ENCODE results near the gene FBLN5. TPM values are rescaled to one million over a fixed set of nuclear protein-coding genes. Genes with fewer than 3 reads are reported as not detected.

Gene FBLN5
- total and polyA plus RNA-seq, 9 donors, result 39.2 to 353 (median 137) TPM

GRCh38 chr14:91977884-91978283, 30.4 kb upstream of the FBLN5 start:
- Histone ChIP-seq H3K27me3 (no peaks in the 10 kb centered on the region), H3K4me3 (no peak overlapping the region), H3K36me3 (no peaks in the 10 kb centered on the region), H3K27ac (no peak overlapping the region), H3K9me3 (no peaks in the 10 kb centered on the region), H3K4me1 (ENCODE audit: insufficient read depth) (no peaks in the 10 kb centered on the region)
- DNase-seq, result no peak
- TF ChIP-seq POLR2A (IDR thresholded peaks at IDR 0.05), result no peak
- TF ChIP-seq, protein P1, sequence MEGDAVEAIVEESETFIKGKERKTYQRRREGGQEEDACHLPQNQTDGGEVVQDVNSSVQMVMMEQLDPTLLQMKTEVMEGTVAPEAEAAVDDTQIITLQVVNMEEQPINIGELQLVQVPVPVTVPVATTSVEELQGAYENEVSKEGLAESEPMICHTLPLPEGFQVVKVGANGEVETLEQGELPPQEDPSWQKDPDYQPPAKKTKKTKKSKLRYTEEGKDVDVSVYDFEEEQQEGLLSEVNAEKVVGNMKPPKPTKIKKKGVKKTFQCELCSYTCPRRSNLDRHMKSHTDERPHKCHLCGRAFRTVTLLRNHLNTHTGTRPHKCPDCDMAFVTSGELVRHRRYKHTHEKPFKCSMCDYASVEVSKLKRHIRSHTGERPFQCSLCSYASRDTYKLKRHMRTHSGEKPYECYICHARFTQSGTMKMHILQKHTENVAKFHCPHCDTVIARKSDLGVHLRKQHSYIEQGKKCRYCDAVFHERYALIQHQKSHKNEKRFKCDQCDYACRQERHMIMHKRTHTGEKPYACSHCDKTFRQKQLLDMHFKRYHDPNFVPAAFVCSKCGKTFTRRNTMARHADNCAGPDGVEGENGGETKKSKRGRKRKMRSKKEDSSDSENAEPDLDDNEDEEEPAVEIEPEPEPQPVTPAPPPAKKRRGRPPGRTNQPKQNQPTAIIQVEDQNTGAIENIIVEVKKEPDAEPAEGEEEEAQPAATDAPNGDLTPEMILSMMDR (IDR thresholded peaks at IDR 0.05), result no peak
- TF ChIP-seq EP300 (IDR thresholded peaks at IDR 0.05), result no peak
- intact Hi-C loops (cut with DNase I), result no loop called here
- 57 to 81% (median 59%) methylated on average over 5 of the region's 5 CpGs for WGBS, 3 donors

DNA sequence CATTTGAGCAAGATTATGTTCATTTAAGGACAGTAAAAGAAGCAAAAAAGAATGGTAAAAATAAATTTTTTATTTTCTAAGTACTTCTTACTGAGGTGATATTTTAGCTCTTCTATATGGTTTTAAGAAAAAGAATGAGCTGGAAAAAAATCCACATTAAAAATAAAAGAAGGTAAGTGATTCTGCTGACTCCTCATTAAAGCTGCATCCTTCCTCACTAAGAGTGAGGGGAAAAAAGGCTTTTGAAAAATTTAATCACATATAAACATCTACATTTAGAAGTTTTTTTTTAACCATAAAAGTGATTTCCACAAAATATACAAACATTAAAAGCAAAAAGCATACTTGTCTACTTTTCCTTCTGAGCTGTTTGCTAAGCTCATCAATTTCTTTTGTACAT, 28.3 kb upstream of the FBLN5 start:
- Histone ChIP-seq H3K4me1 (ENCODE audit: insufficient read depth) (no peaks in the 10 kb centered on the region), H3K27ac (no peak overlapping the region), H3K9me3 (no peaks in the 10 kb centered on the region), H3K4me3 (no peak overlapping the region), H3K27me3 (no peaks in the 10 kb centered on the region), H3K36me3 (no peaks in the 10 kb centered on the region)
- intact Hi-C loops (cut with DNase I), result no loop called here
- DNase-seq, result no peak
- TF ChIP-seq POLR2A (IDR thresholded peaks at IDR 0.05) (no peak), EP300 (IDR thresholded peaks at IDR 0.05) (no peak)
- TF ChIP-seq, protein P1 (IDR thresholded peaks at IDR 0.05), result no peak

GRCh38 chr14:91971188-91971778, 23.8 kb upstream of the FBLN5 start:
- Histone ChIP-seq H3K36me3 (no peaks in the 10 kb centered on the region), H3K9me3 (no peaks in the 10 kb centered on the region), H3K27ac (no peak overlapping the region), H3K27me3 (no peaks in the 10 kb centered on the region), H3K4me3 (no peak overlapping the region), H3K4me1 (ENCODE audit: insufficient read depth) (no peaks in the 10 kb centered on the region)
- TF ChIP-seq, protein P1 (IDR thresholded peaks at IDR 0.05), result no peak
- TF ChIP-seq EP300 (IDR thresholded peaks at IDR 0.05) (no peak), POLR2A (IDR thresholded peaks at IDR 0.05) (no peak)
- intact Hi-C loops (cut with DNase I), result no loop called here
- WGBS, 3 donors, result 94 to 97% (median 97%) methylated on average over 2 of the region's 2 CpGs
- DNase-seq, result no peak

GRCh38 chr14:91968280-91968679, 20.8 kb upstream of the FBLN5 start:
- Histone ChIP-seq H3K27ac (no peak overlapping the region), H3K4me3 (no peak overlapping the region), H3K9me3 (no peaks in the 10 kb centered on the region), H3K36me3 (no peaks in the 10 kb centered on the region), H3K27me3 (no peaks in the 10 kb centered on the region), H3K4me1 (ENCODE audit: insufficient read depth) (no peaks in the 10 kb centered on the region)
- 86 to 89% (median 89%) methylated on average over 6 of the region's 6 CpGs for WGBS, 3 donors
- DNase-seq, result no peak
- TF ChIP-seq, protein P1 (IDR thresholded peaks at IDR 0.05), result no peak
- TF ChIP-seq EP300 (IDR thresholded peaks at IDR 0.05), result no peak
- no peak for TF ChIP-seq POLR2A (IDR thresholded peaks at IDR 0.05)
- intact Hi-C loops (cut with DNase I), result no loop called here
